ENCODE measurements around the gene VCPKMT. TPM values are rescaled to one million over a fixed set of nuclear protein-coding genes. Genes with fewer than 3 reads are reported as not detected.

The VCPKMT gene
- total and polyA plus RNA-seq, 4 donors = 2.6 to 5.0 (median 2.9) TPM

GRCh38 chr14:50059763-50060616, 56.4 kb downstream of the VCPKMT start:
- Histone ChIP-seq H3K9ac (ENCODE audit: low read depth in 1 of 2, low read length in 2 of 2) (peak overlapping the region in 1 of 2 donors; percentile 61), H3K27ac (ENCODE audit: low read depth in 1 of 2, low read length in 2 of 2) (peak overlapping the region; percentile 80 to 92), H3K36me3 (ENCODE audit: control insufficient read depth in 4 of 4, insufficient read depth in 3 of 4, low read depth in 1 of 4, low read length in 3 of 4) (no peaks in the 10 kb centered on the region), H3K9me3 (ENCODE audit: control insufficient read depth in 4 of 4, low read length in 3 of 4) (no peaks in the 10 kb centered on the region), H3K4me1 (ENCODE audit: control insufficient read depth in 4 of 4, insufficient read depth in 4 of 4, low read length in 3 of 4) (peaks cover 22 to 33% (median 27%) of the 10 kb centered on the region in 4 donors), H3K27me3 (ENCODE audit: control insufficient read depth in 4 of 4, insufficient read depth in 4 of 4, low read length in 3 of 4) (no peaks in the 10 kb centered on the region), H3K4me3 (ENCODE audit: low read depth in 1 of 3, low read length in 3 of 3) (no peak overlapping the region)
- DNase-seq (ENCODE audit: low spot score) = no peak
- TF ChIP-seq FOXA1 (IDR thresholded peaks at IDR 0.05) = no peak
- no peak for TF ChIP-seq TAF1 (conservative IDR thresholded peaks at IDR 0.05)
- no peak for TF ChIP-seq FOXA2 (IDR thresholded peaks at IDR 0.05)
- TF ChIP-seq REST (IDR thresholded peaks at IDR 0.05) = no peak
- 79% methylated on average over 13 of the region's 13 CpGs for WGBS

Small RNAs within 50 kb of the gene (small RNA-seq; reads per million reads assigned to genes)
- gene RF00019 = not detected

Other genes starting within 250 kb of the VCPKMT start
- 10 to 100 TPM; 27.5 to 56.2 TPM for gene ARF6, start 223.5 kb downstream of the VCPKMT start, total RNA-seq
- gene ARF6, start 223.5 kb downstream of the VCPKMT start, polyA plus RNA-seq = 10 to 100 TPM; 20.3 to 21.5 TPM
- gene SOS2, start 115.0 kb upstream of the VCPKMT start, total RNA-seq = 10 to 100 TPM; 13.4 to 20.1 TPM
- gene SOS2, start 115.0 kb upstream of the VCPKMT start, polyA plus RNA-seq = 1 to 10 TPM; 3.1 to 4.8 TPM
- 1 to 10 TPM; 5.5 to 9.0 TPM for gene L2HGDH, start 195.7 kb upstream of the VCPKMT start, total RNA-seq
- 1 to 10 TPM; 3.8 to 5.2 TPM for gene L2HGDH, start 195.7 kb upstream of the VCPKMT start, polyA plus RNA-seq
- gene DMAC2L, start 195.8 kb upstream of the VCPKMT start, total RNA-seq = 1 to 10 TPM; 6.3 to 6.7 TPM
- gene DMAC2L, start 195.8 kb upstream of the VCPKMT start, polyA plus RNA-seq = 10 to 100 TPM in 1 of 2 donors, 1 to 10 TPM in 1; 5.2 to 17.2 TPM

Measured in liver (tissue), 10 donors.